HepG2 (cell line): ENCODE measurements around the gene CA9. TPM values are rescaled to one million over a fixed set of nuclear protein-coding genes. Genes with fewer than 3 reads are reported as not detected.

ENCODE experiments used
- AGO2 ChIP-seq: fragments of 200-400 bp; formaldehyde crosslinking; optimal IDR thresholded peaks from 2 replicates; pipeline ENCODE3; 2017; ENCODE audit warnings: mild to moderate bottlenecking, low read depth, low read length, moderate library complexity
- ATF1 ChIP-seq: IDR thresholded peaks from 2 replicates; pipeline ENCODE4 v1.6.1; 2016; ENCODE audit warnings: mild to moderate bottlenecking, control low read depth
- ATF6 ChIP-seq: sonication (generic); formaldehyde crosslinking; conservative IDR thresholded peaks from 2 replicates; pipeline ENCODE4 v1.4.0; 2020; ENCODE audit warnings: missing genetic modification reagents
- CBFB ChIP-seq: sonication (generic); formaldehyde crosslinking; IDR thresholded peaks from 2 replicates; pipeline ENCODE4 v1.4.0; 2020; ENCODE audit warnings: missing genetic modification reagents
- CENPT ChIP-seq: sonication (generic); formaldehyde crosslinking; IDR thresholded peaks from 2 replicates; pipeline ENCODE4 v1.8.0; 2022; ENCODE audit warnings: low read depth, mild to moderate bottlenecking, moderate library complexity, missing genetic modification reagents
- JUN ChIP-seq: sonication (generic); formaldehyde crosslinking; IDR thresholded peaks from 2 replicates; pipeline ENCODE4 v1.4.0; 2020; ENCODE audit warnings: mild to moderate bottlenecking, missing genetic modification reagents
- JUND ChIP-seq: sonication (generic); formaldehyde crosslinking; IDR thresholded peaks from 2 replicates; pipeline ENCODE4 v1.8.0; 2022; ENCODE audit warnings: mild to moderate bottlenecking, missing genetic modification reagents
- MAX ChIP-seq: IDR thresholded peaks from 2 replicates; pipeline ENCODE4 v1.6.1; 2012; ENCODE audit warnings: inconsistent platforms
- MIER2 ChIP-seq: IDR thresholded peaks from 2 replicates; pipeline ENCODE4 v1.6.1; 2016; ENCODE audit warnings: missing biosample characterization, missing genetic modification reagents
- PAX8 ChIP-seq: sonication (generic); formaldehyde crosslinking; IDR thresholded peaks from 2 replicates; pipeline ENCODE4 v1.8.0; 2022; ENCODE audit warnings: mild to moderate bottlenecking, missing genetic modification reagents, borderline replicate concordance
- PCBP2 ChIP-seq: fragments of 200-400 bp; formaldehyde crosslinking; optimal IDR thresholded peaks from 2 replicates; pipeline ENCODE3; 2018; ENCODE audit warnings: low read length, low read depth; ENCODE audit not compliant: poor library complexity, severe bottlenecking
- REL ChIP-seq: sonication (generic); formaldehyde crosslinking; conservative IDR thresholded peaks from 2 replicates; pipeline ENCODE4 v1.8.0; 2022; ENCODE audit warnings: mild to moderate bottlenecking, missing genetic modification reagents, moderate library complexity
- SIN3A ChIP-seq: IDR thresholded peaks from 2 replicates; pipeline ENCODE4 v1.6.1; 2011; ENCODE audit warnings: low read depth, mild to moderate bottlenecking, control low read depth, low read length, borderline replicate concordance
- TBX2 ChIP-seq: sonication (generic); formaldehyde crosslinking; IDR thresholded peaks from 2 replicates; pipeline ENCODE4 v1.5.0; 2020; ENCODE audit warnings: missing genetic modification reagents, mild to moderate bottlenecking, borderline replicate concordance
- ZKSCAN5 ChIP-seq: sonication (generic); formaldehyde crosslinking; IDR thresholded peaks from 2 replicates; pipeline ENCODE4 v1.5.1; 2020; ENCODE audit warnings: mild to moderate bottlenecking, missing genetic modification reagents
- ZNF253 ChIP-seq: sonication (generic); formaldehyde crosslinking; IDR thresholded peaks from 2 replicates; pipeline ENCODE4 v1.8.0; 2022; ENCODE audit warnings: mild to moderate bottlenecking, missing genetic modification reagents, borderline replicate concordance
- ZNF276 ChIP-seq: sonication (generic); formaldehyde crosslinking; IDR thresholded peaks from 2 replicates; pipeline ENCODE4 v1.4.0; 2020; ENCODE audit warnings: mild to moderate bottlenecking, low read depth, missing genetic modification reagents
- ZNF687 ChIP-seq: sonication (generic); formaldehyde crosslinking; IDR thresholded peaks from 2 replicates; pipeline ENCODE4 v1.5.1; 2020; ENCODE audit warnings: mild to moderate bottlenecking, missing genetic modification reagents, moderate library complexity
- ZNF75D ChIP-seq: sonication (generic); formaldehyde crosslinking; IDR thresholded peaks from 2 replicates; pipeline ENCODE4 v1.8.1; 2023; ENCODE audit warnings: missing genetic modification reagents, mild to moderate bottlenecking, borderline replicate concordance
- ZNF891 ChIP-seq: sonication (generic); formaldehyde crosslinking; IDR thresholded peaks from 2 replicates; pipeline ENCODE4 v1.5.0; 2020; ENCODE audit warnings: mild to moderate bottlenecking, missing genetic modification reagents
- polyA plus RNA-seq, 8 experiments: library from polyadenylated mRNA; depleted of rRNA in 3 of 8; stranded (reverse) in 7 of 8; unstranded in 1 of 8; fragments of >200 nt; fragmentation: Illumina TruSeq in 4 of 8; extraction: Trizol in 4 of 8; gene quantifications; 2 replicates each; pipeline versions ENCODE4 v1.2.1 to v1.2.3, GENCODE V29; 2011 to 2016; ENCODE audit warnings: low read depth in 4 of 8, missing spikeins in 1 of 8, mixed read lengths in 1 of 8; ENCODE audit not compliant: insufficient read depth in 1 of 8
- total RNA-seq, 5 experiments: library from RNA; depleted of rRNA; stranded (reverse); fragments of >200 nt; fragmentation: Illumina TruSeq; extraction: Trizol; gene quantifications; 2 replicates each; pipeline ENCODE4 v1.2.3, GENCODE V29; 2016; ENCODE audit warnings: low read depth in 1 of 5

Gene CA9
- total and polyA plus RNA-seq, 2 of the 13 experiments (the other 11 are each of a cell fraction or from before 2014, with no cell fraction given): 0.13 to 152 TPM

- TF ChIP-seq ZNF687 (CRISPR knock-in tag): peak; percentile 8; the same call in 1 of the 2 replicates
- peak; percentile 21; the same call in 1 of the 2 replicates for TF ChIP-seq SIN3A
- TF ChIP-seq ZNF891 (CRISPR knock-in tag): 0 out of 2 replicates have a peak, but pooled peaks have one; percentile 28
- TF ChIP-seq MAX: no peak
- no peak for TF ChIP-seq PAX8 (CRISPR knock-in tag)
- no peak for TF ChIP-seq PCBP2
- 0 out of 2 replicates have a peak, but pooled peaks have one; percentile 73 for TF ChIP-seq ZNF253 (CRISPR knock-in tag)
- TF ChIP-seq MIER2: 0 out of 2 replicates have a peak, but pooled peaks have one; percentile 29
- TF ChIP-seq ZNF276 (CRISPR knock-in tag): no peak; the same call in none of the 2 replicates
- peak; percentile 61 for TF ChIP-seq TBX2
- TF ChIP-seq CBFB (CRISPR knock-in tag): peak; percentile 47
- no peak for TF ChIP-seq JUND (CRISPR knock-in tag)
- no peak for TF ChIP-seq JUN (CRISPR knock-in tag)
- TF ChIP-seq ATF6: no peak
- TF ChIP-seq ATF1 (CRISPR knock-in tag): no peak
- no peak; the same call in none of the 2 replicates for TF ChIP-seq REL (CRISPR knock-in tag)
- 0 out of 2 replicates have a peak, but pooled peaks have one; percentile 18 for TF ChIP-seq ZKSCAN5 (CRISPR knock-in tag)
- 0 out of 2 replicates have a peak, but pooled peaks have one; percentile 72 for TF ChIP-seq ZNF75D (CRISPR knock-in tag)
- 0 out of 2 replicates have a peak, but pooled peaks have one; percentile 51 for TF ChIP-seq CENPT (CRISPR knock-in tag)
- TF ChIP-seq AGO2: peak; percentile 99
Measured at GRCh38 chr9:35658137-35658967, 15.4 kb upstream of the CA9 start, which contains the start of gene CCDC107 (continued).
